ENCODE results near the gene ME3. TPM values are rescaled to one million over a fixed set of nuclear protein-coding genes. Genes with fewer than 3 reads are reported as not detected.

The ME3 gene
- total RNA-seq, 1 experiment from 2014 or later: 35.3 TPM

- POLR2A ChIA-PET: no interaction called here
- Histone ChIP-seq H3K27ac (ENCODE audit: low read length) (peak overlapping the region; percentile 27; the same call in 1 of the 2 replicates), H3K36me3 (ENCODE audit: control insufficient read depth, insufficient read depth, low read length) (no peaks in the 10 kb centered on the region), H3K4me3 (ENCODE audit: low read depth in 2 of 2, low read length in 2 of 2) (no peak overlapping the region), H3K27me3 (ENCODE audit: control insufficient read depth, insufficient read depth, low read length) (no peaks in the 10 kb centered on the region), H3K9me3 (ENCODE audit: control insufficient read depth, insufficient read depth, low read depth, low read length) (no peaks in the 10 kb centered on the region), H3K4me1 (ENCODE audit: control insufficient read depth, insufficient read depth, low read length) (no peaks in the 10 kb centered on the region)
- TF ChIP-seq POLR2AphosphoS5 (IDR thresholded peaks at IDR 0.05; ENCODE audit: low read depth, low read length) (no peak), REST (IDR thresholded peaks at IDR 0.05; ENCODE audit: insufficient read depth in 1 of 2, low read depth in 2 of 2, low read length in 1 of 2) (no peak), TCF7L2 (IDR thresholded peaks at IDR 0.05; ENCODE audit: low read depth, low read length) (no peak), SIN3A (IDR thresholded peaks at IDR 0.05; ENCODE audit: borderline replicate concordance, insufficient read depth, low read depth, low read length) (no peak)
- TF ChIP-seq, protein P1, sequence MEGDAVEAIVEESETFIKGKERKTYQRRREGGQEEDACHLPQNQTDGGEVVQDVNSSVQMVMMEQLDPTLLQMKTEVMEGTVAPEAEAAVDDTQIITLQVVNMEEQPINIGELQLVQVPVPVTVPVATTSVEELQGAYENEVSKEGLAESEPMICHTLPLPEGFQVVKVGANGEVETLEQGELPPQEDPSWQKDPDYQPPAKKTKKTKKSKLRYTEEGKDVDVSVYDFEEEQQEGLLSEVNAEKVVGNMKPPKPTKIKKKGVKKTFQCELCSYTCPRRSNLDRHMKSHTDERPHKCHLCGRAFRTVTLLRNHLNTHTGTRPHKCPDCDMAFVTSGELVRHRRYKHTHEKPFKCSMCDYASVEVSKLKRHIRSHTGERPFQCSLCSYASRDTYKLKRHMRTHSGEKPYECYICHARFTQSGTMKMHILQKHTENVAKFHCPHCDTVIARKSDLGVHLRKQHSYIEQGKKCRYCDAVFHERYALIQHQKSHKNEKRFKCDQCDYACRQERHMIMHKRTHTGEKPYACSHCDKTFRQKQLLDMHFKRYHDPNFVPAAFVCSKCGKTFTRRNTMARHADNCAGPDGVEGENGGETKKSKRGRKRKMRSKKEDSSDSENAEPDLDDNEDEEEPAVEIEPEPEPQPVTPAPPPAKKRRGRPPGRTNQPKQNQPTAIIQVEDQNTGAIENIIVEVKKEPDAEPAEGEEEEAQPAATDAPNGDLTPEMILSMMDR (IDR thresholded peaks at IDR 0.05): no peak
- BruUV-seq (replicated peaks): no TSS peak
- DNase-seq (ENCODE audit: low read depth, low spot score) (no peak), ATAC-seq (no peak)
- intact Hi-C loops (cut with micrococcal nuclease; ENCODE audit: unreplicated experiment): no loop called here
- in situ Hi-C loops (cut with HindIII; ENCODE audit: low pct_unique_long_range_greater_than_20kb, low sequenced_read_pairs): no loop called here
- CTCF ChIA-PET: no interaction called here
Measured at GRCh38 chr11:86499723-86500129, 172.7 kb downstream of the ME3 start.

- DNase-seq (ENCODE audit: low read depth, low spot score) (no peak), ATAC-seq (no peak)
- intact Hi-C loops (cut with micrococcal nuclease; ENCODE audit: unreplicated experiment) (no loop called here), in situ Hi-C loops (cut with HindIII; ENCODE audit: low pct_unique_long_range_greater_than_20kb, low sequenced_read_pairs) (no loop called here)
- H3K36me3 ChIP-seq (ENCODE audit: control insufficient read depth, insufficient read depth, low read length): no peaks in the 10 kb centered on the region
- ChIA-PET POLR2A (no interaction called here), CTCF (no interaction called here)
- no peaks in the 10 kb centered on the region for H3K27me3 ChIP-seq (ENCODE audit: control insufficient read depth, insufficient read depth, low read length)
- no peaks in the 10 kb centered on the region for H3K9me3 ChIP-seq (ENCODE audit: control insufficient read depth, insufficient read depth, low read depth, low read length)
- no peak for TF ChIP-seq TCF7L2 (IDR thresholded peaks at IDR 0.05; ENCODE audit: low read depth, low read length)
- no peak for TF ChIP-seq POLR2AphosphoS5 (IDR thresholded peaks at IDR 0.05; ENCODE audit: low read depth, low read length)
- TF ChIP-seq SIN3A (IDR thresholded peaks at IDR 0.05; ENCODE audit: borderline replicate concordance, insufficient read depth, low read depth, low read length): no peak
- TF ChIP-seq, protein P1 (IDR thresholded peaks at IDR 0.05): no peak
- TF ChIP-seq REST (IDR thresholded peaks at IDR 0.05; ENCODE audit: insufficient read depth in 1 of 2, low read depth in 2 of 2, low read length in 1 of 2): no peak
- no peaks in the 10 kb centered on the region for H3K4me1 ChIP-seq (ENCODE audit: control insufficient read depth, insufficient read depth, low read length)
- BruUV-seq (replicated peaks): no TSS peak
- no peak overlapping the region for H3K27ac ChIP-seq (ENCODE audit: low read length)
- no peak overlapping the region for H3K4me3 ChIP-seq (ENCODE audit: low read depth in 2 of 2, low read length in 2 of 2)
Measured at GRCh38 chr11:86497836-86498235, 174.6 kb downstream of the ME3 start.
